Measurements from ENCODE around the gene BLACAT1. TPM values are rescaled to one million over a fixed set of nuclear protein-coding genes. Genes with fewer than 3 reads are reported as not detected.

Gene BLACAT1
- total RNA-seq, 4 donors from 2014 or later = not detected

GRCh38 chr1:205432116-205432515, 23.7 kb downstream of the BLACAT1 start:
- WGBS, 2 donors (ENCODE audit: low coverage in 1 of 2) = 71% methylated on average over 2 of the region's 2 CpGs; no CpG with 5 or more reads in 1 of the 2 donors
- Histone ChIP-seq H3K36me3 (no peaks in the 10 kb centered on the region), H3K4me1 (peaks cover 0 to 13% (median 2%) of the 10 kb centered on the region in 3 donors), H3K27ac (no peak overlapping the region), H3K27me3 (peaks cover 33% of the 10 kb centered on the region), H3K4me3 (no peak overlapping the region), H3K9me3 (no peaks in the 10 kb centered on the region)
- no peak for ATAC-seq
- no peak for TF ChIP-seq POLR2A (IDR thresholded peaks at IDR 0.05)
- TF ChIP-seq POLR2AphosphoS5 (IDR thresholded peaks at IDR 0.05) = no peak
- no peak for TF ChIP-seq EP300 (IDR thresholded peaks at IDR 0.05)
- TF ChIP-seq CTCF (IDR thresholded peaks at IDR 0.05) = no peak

- 7 to 20% methylated on average over 5 to 26 of the region's 32 CpGs for WGBS, 2 donors (ENCODE audit: low coverage in 1 of 2)
- Histone ChIP-seq H3K27ac (peak overlapping the region in 1 of 4 donors; percentile 44), H3K36me3 (no peaks in the 10 kb centered on the region), H3K27me3 (peaks cover 24% of the 10 kb centered on the region), H3K4me1 (peaks cover 0 to 13% (median 2%) of the 10 kb centered on the region in 3 donors), H3K4me3 (peak overlapping the region; percentile 39 to 58), H3K9me3 (no peaks in the 10 kb centered on the region)
- ATAC-seq = peak; percentile 51
- TF ChIP-seq POLR2A (IDR thresholded peaks at IDR 0.05) (peak in 1 of 2 donors; percentile 8), EP300 (IDR thresholded peaks at IDR 0.05) (no peak), POLR2AphosphoS5 (IDR thresholded peaks at IDR 0.05) (no peak), CTCF (IDR thresholded peaks at IDR 0.05) (peak; percentile 62 to 89 (median 67))
Observed at GRCh38 chr1:205430696-205431305, 25.0 kb downstream of the BLACAT1 start.

- Histone ChIP-seq H3K27ac (peak overlapping the region in 1 of 4 donors; percentile 44), H3K36me3 (no peaks in the 10 kb centered on the region), H3K9me3 (no peaks in the 10 kb centered on the region), H3K4me3 (peak overlapping the region; percentile 39 to 58), H3K27me3 (peaks cover 20% of the 10 kb centered on the region), H3K4me1 (peaks cover 0 to 13% (median 2%) of the 10 kb centered on the region in 3 donors)
- no peak for TF ChIP-seq POLR2AphosphoS5 (IDR thresholded peaks at IDR 0.05)
- no peak for TF ChIP-seq EP300 (IDR thresholded peaks at IDR 0.05)
- TF ChIP-seq CTCF (IDR thresholded peaks at IDR 0.05) = no peak
- TF ChIP-seq POLR2A (IDR thresholded peaks at IDR 0.05) = no peak
- 53 to 80% methylated on average over 1 to 13 of the region's 29 CpGs for WGBS, 2 donors (ENCODE audit: low coverage in 1 of 2)
- ATAC-seq = no peak
Observed at GRCh38 chr1:205429762-205430695, 25.8 kb downstream of the BLACAT1 start.

- peaks cover 0 to 1% (median 0%) of the 10 kb centered on the region in 3 donors for H3K4me1 ChIP-seq
- no peak overlapping the region for H3K27ac ChIP-seq
- peaks cover 14% of the 10 kb centered on the region for H3K27me3 ChIP-seq
- H3K36me3 ChIP-seq = no peaks in the 10 kb centered on the region
- 53 to 65% methylated on average over 3 to 8 of the region's 8 CpGs for WGBS, 2 donors (ENCODE audit: low coverage in 1 of 2)
- H3K9me3 ChIP-seq = no peaks in the 10 kb centered on the region
- TF ChIP-seq POLR2A (IDR thresholded peaks at IDR 0.05) = no peak
- TF ChIP-seq CTCF (IDR thresholded peaks at IDR 0.05) = no peak
- TF ChIP-seq POLR2AphosphoS5 (IDR thresholded peaks at IDR 0.05) = no peak
- TF ChIP-seq EP300 (IDR thresholded peaks at IDR 0.05) = no peak
- H3K4me3 ChIP-seq = no peak overlapping the region
- no peak for ATAC-seq
Observed at GRCh38 chr1:205424901-205425600, 30.8 kb downstream of the BLACAT1 start.

Data from gastroesophageal sphincter (tissue), 4 donors.